Body of pancreas (tissue), 4 donors: Measurements from ENCODE around the gene CLCNKB.

ENCODE experiments used
- POLR2A ChIP-seq, 3 donors: fragments of 450-650 bp; IDR thresholded peaks; one replicate each; pipeline ENCODE4 v1.6.1; 2016; ENCODE audit warnings: antibody characterized with exemption in 3 of 3, mild to moderate bottlenecking in 2 of 3
- TF ChIP-seq, protein P1 (sequence below), 7 experiments: fragments of 450-650 bp in 4 of 7; fragments of 200-600 bp in 3 of 7; sonication (generic) in 3 of 7; IDR thresholded peaks; one replicate each; pipeline ENCODE4 v1.5.1; 2016 to 2019; ENCODE audit warnings: antibody characterized with exemption in 7 of 7

DNA sequence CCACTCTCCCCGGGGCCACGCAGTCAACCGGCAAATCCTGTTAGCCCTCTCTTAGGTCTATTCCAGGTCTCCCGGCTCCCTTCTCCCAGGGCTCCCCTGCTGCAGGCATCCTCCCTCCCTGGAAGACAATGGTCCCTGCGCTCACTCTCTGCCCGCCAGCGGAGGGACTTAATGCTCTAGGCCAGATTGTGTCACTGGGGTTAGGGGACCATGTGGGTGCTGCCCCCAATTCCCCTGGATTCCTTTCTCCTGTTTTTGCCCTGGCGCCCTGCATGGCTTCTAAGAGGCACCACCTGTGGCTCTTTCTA, 21.6 kb downstream of the CLCNKB start:
- TF ChIP-seq POLR2A (IDR thresholded peaks at IDR 0.05) = no peak
- TF ChIP-seq, protein P1, sequence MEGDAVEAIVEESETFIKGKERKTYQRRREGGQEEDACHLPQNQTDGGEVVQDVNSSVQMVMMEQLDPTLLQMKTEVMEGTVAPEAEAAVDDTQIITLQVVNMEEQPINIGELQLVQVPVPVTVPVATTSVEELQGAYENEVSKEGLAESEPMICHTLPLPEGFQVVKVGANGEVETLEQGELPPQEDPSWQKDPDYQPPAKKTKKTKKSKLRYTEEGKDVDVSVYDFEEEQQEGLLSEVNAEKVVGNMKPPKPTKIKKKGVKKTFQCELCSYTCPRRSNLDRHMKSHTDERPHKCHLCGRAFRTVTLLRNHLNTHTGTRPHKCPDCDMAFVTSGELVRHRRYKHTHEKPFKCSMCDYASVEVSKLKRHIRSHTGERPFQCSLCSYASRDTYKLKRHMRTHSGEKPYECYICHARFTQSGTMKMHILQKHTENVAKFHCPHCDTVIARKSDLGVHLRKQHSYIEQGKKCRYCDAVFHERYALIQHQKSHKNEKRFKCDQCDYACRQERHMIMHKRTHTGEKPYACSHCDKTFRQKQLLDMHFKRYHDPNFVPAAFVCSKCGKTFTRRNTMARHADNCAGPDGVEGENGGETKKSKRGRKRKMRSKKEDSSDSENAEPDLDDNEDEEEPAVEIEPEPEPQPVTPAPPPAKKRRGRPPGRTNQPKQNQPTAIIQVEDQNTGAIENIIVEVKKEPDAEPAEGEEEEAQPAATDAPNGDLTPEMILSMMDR (IDR thresholded peaks at IDR 0.05) = no peak
